Gastroesophageal sphincter (tissue), 3 donors: ENCODE measurements around the gene CSNK1E.

Experiments
- POLR2AphosphoS5 ChIP-seq: sonication (generic); formaldehyde crosslinking; IDR thresholded peaks from one replicate; pipeline ENCODE4 v1.6.1; 2017; ENCODE audit warnings: antibody characterized with exemption
- TF ChIP-seq, protein P1 (sequence below), 4 experiments: fragments of 200-600 bp in 2 of 4; fragments of 450-650 bp in 2 of 4; sonication (generic) in 1 of 4; IDR thresholded peaks; one replicate each; pipeline ENCODE4 v1.5.1; 2017 to 2019; ENCODE audit warnings: antibody characterized with exemption in 4 of 4, mild to moderate bottlenecking in 2 of 4, moderate library complexity in 2 of 4

DNA sequence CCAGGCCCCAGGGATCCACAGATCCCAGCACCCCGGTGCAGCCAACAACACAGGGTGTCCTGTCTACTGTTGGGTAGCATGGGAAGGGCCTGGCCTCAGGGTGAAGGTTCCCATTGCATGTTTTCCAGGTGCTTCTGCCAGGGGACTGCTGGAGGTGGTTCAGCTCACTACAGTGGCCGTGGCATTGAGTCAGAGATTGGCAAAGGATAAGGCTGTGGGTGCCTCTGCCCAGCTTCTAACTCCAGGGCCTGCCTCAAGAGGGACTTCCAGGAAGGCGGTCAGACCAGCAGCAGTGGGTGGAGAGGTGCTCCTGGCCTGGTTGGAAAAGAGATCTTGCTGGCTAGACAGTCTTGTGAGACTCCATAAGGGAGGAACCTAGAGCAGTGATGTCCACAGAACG is 20.9 kb downstream of the CSNK1E start:
- TF ChIP-seq, protein P1, sequence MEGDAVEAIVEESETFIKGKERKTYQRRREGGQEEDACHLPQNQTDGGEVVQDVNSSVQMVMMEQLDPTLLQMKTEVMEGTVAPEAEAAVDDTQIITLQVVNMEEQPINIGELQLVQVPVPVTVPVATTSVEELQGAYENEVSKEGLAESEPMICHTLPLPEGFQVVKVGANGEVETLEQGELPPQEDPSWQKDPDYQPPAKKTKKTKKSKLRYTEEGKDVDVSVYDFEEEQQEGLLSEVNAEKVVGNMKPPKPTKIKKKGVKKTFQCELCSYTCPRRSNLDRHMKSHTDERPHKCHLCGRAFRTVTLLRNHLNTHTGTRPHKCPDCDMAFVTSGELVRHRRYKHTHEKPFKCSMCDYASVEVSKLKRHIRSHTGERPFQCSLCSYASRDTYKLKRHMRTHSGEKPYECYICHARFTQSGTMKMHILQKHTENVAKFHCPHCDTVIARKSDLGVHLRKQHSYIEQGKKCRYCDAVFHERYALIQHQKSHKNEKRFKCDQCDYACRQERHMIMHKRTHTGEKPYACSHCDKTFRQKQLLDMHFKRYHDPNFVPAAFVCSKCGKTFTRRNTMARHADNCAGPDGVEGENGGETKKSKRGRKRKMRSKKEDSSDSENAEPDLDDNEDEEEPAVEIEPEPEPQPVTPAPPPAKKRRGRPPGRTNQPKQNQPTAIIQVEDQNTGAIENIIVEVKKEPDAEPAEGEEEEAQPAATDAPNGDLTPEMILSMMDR (IDR thresholded peaks at IDR 0.05): no peak
- TF ChIP-seq POLR2AphosphoS5: no peak
